Measurements from ENCODE around the gene LUC7L2.
A peak's percentile ranks its signal among the peaks of the same experiment; 100 is the strongest.

LUC7L2 gene

GRCh38 chr7:139339025-139339424 lies 20.7 kb upstream of the LUC7L2 start:
- Histone ChIP-seq H3K36me3 (ENCODE audit: insufficient read depth, low read length) (peaks cover 1% of the 10 kb centered on the region; the same call in 1 of the 2 replicates), H3K79me2 (ENCODE audit: insufficient read depth, low read length) (peaks cover 29% of the 10 kb centered on the region), H3K4me1 (ENCODE audit: insufficient read depth, low read length) (peaks cover 26% of the 10 kb centered on the region), H3K9ac (ENCODE audit: low read depth, low read length) (no peak overlapping the region), H3K27me3 (ENCODE audit: insufficient read depth, low read length, poor library complexity) (no peaks in the 10 kb centered on the region), H4K20me1 (ENCODE audit: insufficient read depth, low read length) (no peaks in the 10 kb centered on the region), H3K4me3 (ENCODE audit: low read depth in 1 of 2, low read length in 2 of 2) (peak overlapping the region in 1 of 2 experiments; percentile 75; a peak in 2 of 4 replicates), H3K4me2 (ENCODE audit: insufficient read depth, low read length) (peak overlapping the region; percentile 82), H3K9me3 (ENCODE audit: insufficient read depth, low read length, severe bottlenecking) (no peaks in the 10 kb centered on the region), H3K27ac (ENCODE audit: low read length) (peak overlapping the region; percentile 95; the same call in 1 of the 2 replicates), H2AFZ (ENCODE audit: low read depth, low read length) (peak overlapping the region; percentile 53; the same call in 1 of the 2 replicates)
- no peak for ATAC-seq (ENCODE audit: insufficient read depth, low read depth)
- DNase-seq = no peak
- no peak for TF ChIP-seq EZH2 (IDR thresholded peaks at IDR 0.05; ENCODE audit: borderline replicate concordance, low read depth, low read length, severe bottlenecking)
- TF ChIP-seq, protein P1, sequence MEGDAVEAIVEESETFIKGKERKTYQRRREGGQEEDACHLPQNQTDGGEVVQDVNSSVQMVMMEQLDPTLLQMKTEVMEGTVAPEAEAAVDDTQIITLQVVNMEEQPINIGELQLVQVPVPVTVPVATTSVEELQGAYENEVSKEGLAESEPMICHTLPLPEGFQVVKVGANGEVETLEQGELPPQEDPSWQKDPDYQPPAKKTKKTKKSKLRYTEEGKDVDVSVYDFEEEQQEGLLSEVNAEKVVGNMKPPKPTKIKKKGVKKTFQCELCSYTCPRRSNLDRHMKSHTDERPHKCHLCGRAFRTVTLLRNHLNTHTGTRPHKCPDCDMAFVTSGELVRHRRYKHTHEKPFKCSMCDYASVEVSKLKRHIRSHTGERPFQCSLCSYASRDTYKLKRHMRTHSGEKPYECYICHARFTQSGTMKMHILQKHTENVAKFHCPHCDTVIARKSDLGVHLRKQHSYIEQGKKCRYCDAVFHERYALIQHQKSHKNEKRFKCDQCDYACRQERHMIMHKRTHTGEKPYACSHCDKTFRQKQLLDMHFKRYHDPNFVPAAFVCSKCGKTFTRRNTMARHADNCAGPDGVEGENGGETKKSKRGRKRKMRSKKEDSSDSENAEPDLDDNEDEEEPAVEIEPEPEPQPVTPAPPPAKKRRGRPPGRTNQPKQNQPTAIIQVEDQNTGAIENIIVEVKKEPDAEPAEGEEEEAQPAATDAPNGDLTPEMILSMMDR (IDR thresholded peaks at IDR 0.05; ENCODE audit: borderline replicate concordance, extremely low read depth, low read length, poor library complexity, severe bottlenecking) = no peak

- peak overlapping the region; percentile 22 to 75; a peak in 3 of 4 replicates for H3K4me3 ChIP-seq (ENCODE audit: low read depth in 1 of 2, low read length in 2 of 2)
- no peaks in the 10 kb centered on the region for H4K20me1 ChIP-seq (ENCODE audit: insufficient read depth, low read length)
- TF ChIP-seq EZH2 (IDR thresholded peaks at IDR 0.05; ENCODE audit: borderline replicate concordance, low read depth, low read length, severe bottlenecking) = no peak
- TF ChIP-seq, protein P1 (IDR thresholded peaks at IDR 0.05; ENCODE audit: borderline replicate concordance, extremely low read depth, low read length, poor library complexity, severe bottlenecking) = no peak
- no peak for ATAC-seq (ENCODE audit: insufficient read depth, low read depth)
- peaks cover 33% of the 10 kb centered on the region for H3K79me2 ChIP-seq (ENCODE audit: insufficient read depth, low read length)
- DNase-seq = no peak
- H3K9ac ChIP-seq (ENCODE audit: low read depth, low read length) = peak overlapping the region; percentile 88
- H3K36me3 ChIP-seq (ENCODE audit: insufficient read depth, low read length) = peaks cover 4% of the 10 kb centered on the region; the same call in 1 of the 2 replicates
- peak overlapping the region; percentile 82 for H3K4me2 ChIP-seq (ENCODE audit: insufficient read depth, low read length)
- H3K27me3 ChIP-seq (ENCODE audit: insufficient read depth, low read length, poor library complexity) = no peaks in the 10 kb centered on the region
- peak overlapping the region; percentile 53 for H2AFZ ChIP-seq (ENCODE audit: low read depth, low read length)
- H3K9me3 ChIP-seq (ENCODE audit: insufficient read depth, low read length, severe bottlenecking) = no peaks in the 10 kb centered on the region
- peaks cover 26% of the 10 kb centered on the region for H3K4me1 ChIP-seq (ENCODE audit: insufficient read depth, low read length)
- H3K27ac ChIP-seq (ENCODE audit: low read length) = peak overlapping the region; percentile 95
Measured at GRCh38 chr7:139339698-139340036, 20.0 kb upstream of the LUC7L2 start.

GRCh38 chr7:139340037-139340807 lies 19.5 kb upstream of the LUC7L2 start:
- peak; percentile 79 for ATAC-seq (ENCODE audit: insufficient read depth, low read depth)
- H4K20me1 ChIP-seq (ENCODE audit: insufficient read depth, low read length) = no peaks in the 10 kb centered on the region
- DNase-seq = peak; percentile 99
- peak overlapping the region; percentile 46 to 75; a peak in 3 of 4 replicates for H3K4me3 ChIP-seq (ENCODE audit: low read depth in 1 of 2, low read length in 2 of 2)
- H3K79me2 ChIP-seq (ENCODE audit: insufficient read depth, low read length) = peaks cover 33% of the 10 kb centered on the region
- H3K9ac ChIP-seq (ENCODE audit: low read depth, low read length) = peak overlapping the region; percentile 88
- peak overlapping the region; percentile 82 for H3K4me2 ChIP-seq (ENCODE audit: insufficient read depth, low read length)
- H3K4me1 ChIP-seq (ENCODE audit: insufficient read depth, low read length) = peaks cover 26% of the 10 kb centered on the region
- H3K27me3 ChIP-seq (ENCODE audit: insufficient read depth, low read length, poor library complexity) = no peaks in the 10 kb centered on the region
- peak overlapping the region; percentile 95 for H3K27ac ChIP-seq (ENCODE audit: low read length)
- no peaks in the 10 kb centered on the region for H3K9me3 ChIP-seq (ENCODE audit: insufficient read depth, low read length, severe bottlenecking)
- H2AFZ ChIP-seq (ENCODE audit: low read depth, low read length) = peak overlapping the region; percentile 79
- H3K36me3 ChIP-seq (ENCODE audit: insufficient read depth, low read length) = peaks cover 7% of the 10 kb centered on the region
- TF ChIP-seq, protein P1 (IDR thresholded peaks at IDR 0.05; ENCODE audit: borderline replicate concordance, extremely low read depth, low read length, poor library complexity, severe bottlenecking) = peak; percentile 75
- TF ChIP-seq EZH2 (IDR thresholded peaks at IDR 0.05; ENCODE audit: borderline replicate concordance, low read depth, low read length, severe bottlenecking) = no peak

Measured in DND-41 (cell line).